Endothelial cell of umbilical vein (primary cell): ENCODE measurements around the gene ALK. TPM values are rescaled to one million over a fixed set of nuclear protein-coding genes. Genes with fewer than 3 reads are reported as not detected.

Source experiments
- BruUV-seq: library from RNA; stranded (reverse); fragments of 400-500 nt; replicated peaks from 2 replicates; lab custom pipeline; 2021; lab: Mats Ljungman, UMichigan
- CTCF ChIA-PET: fragments of 300-600, 350-600 bp; sonication (Branson Sonifier 250); formaldehyde crosslinking; loops from one replicate; lab custom pipeline; 2021; ENCODE audit warnings: antibody characterized with exemption, inconsistent platforms; lab: Charles Lee
- POLR2A ChIA-PET: fragments of 300-600, 350-600 bp; sonication (Branson Sonifier 250); formaldehyde crosslinking; loops from one replicate; lab custom pipeline; 2021; ENCODE audit warnings: antibody characterized with exemption, inconsistent platforms; lab: Charles Lee
- DNase-seq: peaks from one replicate; pipeline ENCODE4 v3.0.0-alpha.2; 2011; ENCODE audit warnings: low read depth, low spot score
- FAIRE-seq: peaks from 2 replicates; lab custom pipeline; 2011; peaks lifted over from hg19 to GRCh38; lab: Jason Lieb, UNC
- H2AFZ ChIP-seq: 2 replicates; pipeline ENCODE4 v1.6.0; 2012; ENCODE audit warnings: low read depth, low read length, control low read depth, inconsistent platforms
- H3K27ac ChIP-seq: 2 replicates; pipeline ENCODE4 v1.5.1; 2011; ENCODE audit warnings: low read depth, mild to moderate bottlenecking, control low read depth, low read length, moderate library complexity; ENCODE audit not compliant: insufficient read depth
- H3K27me3 ChIP-seq, 2 experiments: 2 replicates each; pipeline versions ENCODE4 v1.6.0 to v1.6.1; 2011; ENCODE audit warnings: low read length in 2 of 2, mixed read lengths in 1 of 2; ENCODE audit not compliant: control insufficient read depth in 2 of 2, insufficient read depth in 2 of 2
- H3K36me3 ChIP-seq, 2 experiments: 2 replicates in 1 of 2; 3 replicates in 1 of 2; pipeline ENCODE4 v1.5.1; 2011; ENCODE audit warnings: low read length in 2 of 2, mild to moderate bottlenecking in 1 of 2, moderate library complexity in 1 of 2; ENCODE audit not compliant: control insufficient read depth in 2 of 2, insufficient read depth in 2 of 2; ENCODE audit errors: extremely low read depth in 1 of 2
- H3K4me1 ChIP-seq: 3 replicates; pipeline ENCODE4 v1.5.1; 2011; ENCODE audit warnings: mild to moderate bottlenecking, low read length; ENCODE audit not compliant: control insufficient read depth, insufficient read depth; ENCODE audit errors: extremely low read depth
- H3K4me2 ChIP-seq: 2 replicates; pipeline ENCODE4 v1.6.1; 2011; ENCODE audit warnings: low read length, control low read depth, mixed read lengths; ENCODE audit not compliant: insufficient read depth
- H3K4me3 ChIP-seq, 3 experiments: fragments of 200-600 bp in 1 of 3; sonication (generic), shearing (Covaris generic) in 1 of 3; replicated peaks in 1 of 3; 2 replicates each; pipeline ENCODE4 v1.5.1; 2011 to 2016; ENCODE audit warnings: control low read depth in 3 of 3, low read length in 3 of 3, mild to moderate bottlenecking in 2 of 3, inconsistent platforms in 1 of 3, low read depth in 1 of 3, moderate library complexity in 1 of 3; ENCODE audit not compliant: insufficient read depth in 1 of 3
- H3K79me2 ChIP-seq: 2 replicates; pipeline ENCODE4 v1.6.0; 2012; ENCODE audit warnings: low read length, inconsistent platforms; ENCODE audit not compliant: control insufficient read depth, insufficient read depth
- H3K9ac ChIP-seq: replicated peaks from 2 replicates; pipeline ENCODE3; 2011; ENCODE audit warnings: low read length, control low read depth; ENCODE audit not compliant: insufficient read depth; ENCODE audit errors: extremely low read depth
- H3K9me1 ChIP-seq: replicated peaks from 3 replicates; pipeline ENCODE4 v1.6.0; 2011; ENCODE audit warnings: mild to moderate bottlenecking, low read length; ENCODE audit not compliant: control insufficient read depth, insufficient read depth; ENCODE audit errors: extremely low read depth
- H3K9me3 ChIP-seq: replicated peaks from 2 replicates; pipeline ENCODE4 v1.5.1; 2012; ENCODE audit warnings: low read length, inconsistent platforms; ENCODE audit not compliant: control insufficient read depth, insufficient read depth
- H4K20me1 ChIP-seq: replicated peaks from 2 replicates; pipeline ENCODE3; 2011; ENCODE audit warnings: mild to moderate bottlenecking, low read length; ENCODE audit not compliant: control insufficient read depth, insufficient read depth; ENCODE audit errors: extremely low read depth
- EZH2 ChIP-seq: IDR thresholded peaks from 2 replicates; pipeline ENCODE4 v1.6.1; 2012; ENCODE audit warnings: borderline replicate concordance, low read depth, mild to moderate bottlenecking, moderate library complexity, low read length, inconsistent platforms; ENCODE audit not compliant: severe bottlenecking
- FOS ChIP-seq: IDR thresholded peaks from 2 replicates; pipeline ENCODE4 v1.6.1; 2011; ENCODE audit warnings: mild to moderate bottlenecking, low read length, moderate library complexity, borderline replicate concordance; ENCODE audit not compliant: insufficient read depth
- GATA2 ChIP-seq: IDR thresholded peaks from 2 replicates; pipeline ENCODE4 v1.7.0; 2011; ENCODE audit warnings: low read depth, mild to moderate bottlenecking, moderate library complexity, mixed read lengths, low read length; ENCODE audit not compliant: insufficient read length, insufficient read depth
- JUN ChIP-seq: IDR thresholded peaks from 2 replicates; pipeline ENCODE4 v1.6.1; 2011; ENCODE audit warnings: borderline replicate concordance, low read depth; ENCODE audit not compliant: insufficient read length, insufficient read depth
- MYC ChIP-seq: IDR thresholded peaks from one replicate; pipeline ENCODE4 v1.6.1; 2011; ENCODE audit warnings: mild to moderate bottlenecking, low read depth, low read length
- POLR2A ChIP-seq: IDR thresholded peaks from 2 replicates; pipeline ENCODE4 v1.6.1; 2012; ENCODE audit warnings: low read depth, mild to moderate bottlenecking, control low read depth, low read length
- POLR2AphosphoS5 ChIP-seq: IDR thresholded peaks from 2 replicates; pipeline ENCODE4 v1.6.1; 2012; ENCODE audit warnings: low read depth, mild to moderate bottlenecking, control low read depth, low read length, moderate library complexity; ENCODE audit not compliant: insufficient read depth
- dilution Hi-C: fragments of 300-500 bp; cut with MboI; formaldehyde crosslinking; loops from one replicate; pipeline ENCODE4 v1.15.0; 2019; ENCODE audit warnings: low sequenced_read_pairs; ENCODE audit not compliant: extremely low pct_ligation_motif_present
- intact Hi-C: fragments of 100-400 bp; cut with micrococcal nuclease; formaldehyde crosslinking; loops from one replicate; pipeline ENCODE4 v1.10.0; 2022
- polyA plus RNA-seq, 4 experiments: library from polyadenylated mRNA; depleted of rRNA in 3 of 4; stranded (reverse) in 3 of 4; unstranded in 1 of 4; fragments of >200 nt; gene quantifications; 2 replicates each; pipeline versions ENCODE4 v1.2.1 to v1.2.3, GENCODE V29; 2011 to 2012; ENCODE audit warnings: missing spikeins in 1 of 4
- total RNA-seq: library from RNA; stranded (reverse); gene quantifications from 2 replicates; pipeline ENCODE4 v1.2.3, GENCODE V29; 2021
- TF ChIP-seq, protein P1 (sequence below), 2 donors: IDR thresholded peaks; 1 replicate in 1 of 2; 2 replicates in 1 of 2; pipeline ENCODE4 v1.5.1; 2011; ENCODE audit warnings: low read length in 2 of 2, mild to moderate bottlenecking in 2 of 2, moderate library complexity in 2 of 2, control low read depth in 1 of 2, inconsistent platforms in 1 of 2, low read depth in 1 of 2; ENCODE audit not compliant: insufficient read depth in 1 of 2; ENCODE audit errors: extremely low read depth in 1 of 2
- TF ChIP-seq, protein P2 (sequence below): IDR thresholded peaks from 2 replicates; pipeline ENCODE4 v1.6.1; 2011; ENCODE audit not compliant: insufficient read depth, insufficient read length

Gene ALK
- total and polyA plus RNA-seq, 2 donors (not counting 3 experiments of a cell fraction or from before 2014, with no cell fraction given), result not detected

DNA sequence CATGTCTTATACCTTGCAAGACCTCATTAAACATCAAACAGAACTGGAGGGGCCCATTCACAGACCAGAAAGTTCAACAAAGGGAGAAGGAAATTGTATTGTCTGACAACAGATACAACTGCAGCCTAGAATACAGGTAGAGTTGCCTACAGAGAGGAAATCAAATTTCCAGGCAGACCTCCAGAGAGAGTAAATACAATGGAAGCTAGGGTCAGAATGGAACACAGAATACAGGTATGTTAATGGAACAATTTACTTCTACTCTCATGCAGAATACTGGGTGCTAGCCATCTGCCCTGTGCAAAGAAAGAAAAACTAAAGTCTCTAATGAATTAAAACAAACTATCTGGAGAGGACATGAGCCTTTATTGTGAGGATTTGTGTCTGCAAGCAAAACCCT, 31.6 kb upstream of the ALK start:
- H3K4me1 ChIP-seq, result no peaks in the 10 kb centered on the region
- no peaks in the 10 kb centered on the region for H3K9me1 ChIP-seq
- DNase-seq (no peak), FAIRE-seq (no peak)
- no peak overlapping the region for H3K27ac ChIP-seq
- ChIA-PET POLR2A (no interaction called here), CTCF (no interaction called here)
- H4K20me1 ChIP-seq, result no peaks in the 10 kb centered on the region
- no peaks in the 10 kb centered on the region for H3K79me2 ChIP-seq
- TF ChIP-seq, protein P1, sequence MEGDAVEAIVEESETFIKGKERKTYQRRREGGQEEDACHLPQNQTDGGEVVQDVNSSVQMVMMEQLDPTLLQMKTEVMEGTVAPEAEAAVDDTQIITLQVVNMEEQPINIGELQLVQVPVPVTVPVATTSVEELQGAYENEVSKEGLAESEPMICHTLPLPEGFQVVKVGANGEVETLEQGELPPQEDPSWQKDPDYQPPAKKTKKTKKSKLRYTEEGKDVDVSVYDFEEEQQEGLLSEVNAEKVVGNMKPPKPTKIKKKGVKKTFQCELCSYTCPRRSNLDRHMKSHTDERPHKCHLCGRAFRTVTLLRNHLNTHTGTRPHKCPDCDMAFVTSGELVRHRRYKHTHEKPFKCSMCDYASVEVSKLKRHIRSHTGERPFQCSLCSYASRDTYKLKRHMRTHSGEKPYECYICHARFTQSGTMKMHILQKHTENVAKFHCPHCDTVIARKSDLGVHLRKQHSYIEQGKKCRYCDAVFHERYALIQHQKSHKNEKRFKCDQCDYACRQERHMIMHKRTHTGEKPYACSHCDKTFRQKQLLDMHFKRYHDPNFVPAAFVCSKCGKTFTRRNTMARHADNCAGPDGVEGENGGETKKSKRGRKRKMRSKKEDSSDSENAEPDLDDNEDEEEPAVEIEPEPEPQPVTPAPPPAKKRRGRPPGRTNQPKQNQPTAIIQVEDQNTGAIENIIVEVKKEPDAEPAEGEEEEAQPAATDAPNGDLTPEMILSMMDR (IDR thresholded peaks at IDR 0.05; ENCODE audit: extremely low read depth in 1 of 2, insufficient read depth in 1 of 2, low read depth in 1 of 2, low read length in 2 of 2), result no peak
- TF ChIP-seq, protein P2, sequence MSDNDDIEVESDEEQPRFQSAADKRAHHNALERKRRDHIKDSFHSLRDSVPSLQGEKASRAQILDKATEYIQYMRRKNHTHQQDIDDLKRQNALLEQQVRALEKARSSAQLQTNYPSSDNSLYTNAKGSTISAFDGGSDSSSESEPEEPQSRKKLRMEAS, result no peak
- TF ChIP-seq GATA2 (no peak), FOS (no peak), EZH2 (no peak), JUN (no peak), MYC (no peak), POLR2AphosphoS5 (no peak), POLR2A (no peak)
- intact Hi-C loops (no loop called here), dilution Hi-C loops (no loop called here)
- H2AFZ ChIP-seq, result no peak overlapping the region
- no TSS peak for BruUV-seq
- no peak overlapping the region for H3K9ac ChIP-seq
- H3K36me3 ChIP-seq, result no peaks in the 10 kb centered on the region
- no peak overlapping the region for H3K4me2 ChIP-seq
- no peaks in the 10 kb centered on the region for H3K9me3 ChIP-seq
- H3K27me3 ChIP-seq, result no peaks in the 10 kb centered on the region
- no peak overlapping the region for H3K4me3 ChIP-seq
